Sciatic nerve (tissue), 2 donors: ENCODE results near the gene ABCA7. TPM values are rescaled to one million over a fixed set of nuclear protein-coding genes. Genes with fewer than 3 reads are reported as not detected.

Experiments used
- ATAC-seq: fragments of 200-7000 bp; cut with Tn5 transposase; one replicate; pipeline ENCODE4 v1.9.1; 2020; ENCODE audit warnings: mild to moderate bottlenecking, moderate library complexity
- DNase-seq: peaks from one replicate; pipeline ENCODE4 v3.0.0-alpha.2; 2020; ENCODE audit warnings: low spot score
- intact Hi-C: fragments of 100-400 bp; cut with DNase I; formaldehyde crosslinking; loops from one replicate; pipeline ENCODE4 v1.14.2; 2022
- total RNA-seq: library from RNA; stranded (reverse); fragmentation: NEBNext Ultra II Directional; extraction: Animal tissue kit (Norgen Biotek cat#: 25700); gene quantifications from one replicate; pipeline ENCODE4 v1.2.1, GENCODE V29; 2021
- donor health status: DM: no; HTN: no; CAD: no.
- donor health status: DM: no; HTN: no; CAD: no.

ABCA7 gene
- total RNA-seq, 1 donor from 2014 or later, result 17.3 TPM

GRCh38 chr19:1063909-1064660, 24.2 kb downstream of the ABCA7 start:
- intact Hi-C loops, result no loop called here
- no peak for ATAC-seq
- peak; percentile 60 for DNase-seq

GRCh38 chr19:1064661-1065605, 25.0 kb downstream of the ABCA7 start:
- ATAC-seq, result peak; percentile 62
- peak; percentile 76 for DNase-seq
- intact Hi-C loops, result no loop called here

GRCh38 chr19:1065606-1066109, 25.8 kb downstream of the ABCA7 start:
- intact Hi-C loops, result no loop called here
- ATAC-seq, result no peak

GRCh38 chr19:1066251-1066747, 26.4 kb downstream of the ABCA7 start:
- peak; percentile 54 for DNase-seq
- ATAC-seq, result no peak

More at GRCh38 chr19:1065606-1066109, 25.8 kb downstream of the ABCA7 start:
- DNase-seq, result peak; percentile 56

GRCh38 chr19:1066748-1067340, 26.9 kb downstream of the ABCA7 start, which contains the start of gene ARHGAP45:
TSS of gene ARHGAP45 (plus strand) at chr19:1067167. CDS start at chr19:1067406, 239 bp downstream.
- peak; percentile 62 for DNase-seq
- intact Hi-C loops, result no loop called here
- no peak for ATAC-seq

More at GRCh38 chr19:1066251-1066747, 26.4 kb downstream of the ABCA7 start:
- intact Hi-C loops, result no loop called here

GRCh38 chr19:1067341-1067957, 27.5 kb downstream of the ABCA7 start:
- DNase-seq, result peak; percentile 53
- no peak for ATAC-seq

GRCh38 chr19:1068009-1069001, 28.4 kb downstream of the ABCA7 start:
- ATAC-seq (peak; percentile 36), DNase-seq (peak; percentile 78)
- intact Hi-C loops, result no loop called here

More at GRCh38 chr19:1067341-1067957, 27.5 kb downstream of the ABCA7 start:
- intact Hi-C loops, result no loop called here

GRCh38 chr19:1069009-1069779, 29.3 kb downstream of the ABCA7 start:
- DNase-seq (peak; percentile 76), ATAC-seq (peak; percentile 57)
- intact Hi-C loops, result no loop called here

GRCh38 chr19:1070576-1070930, 30.6 kb downstream of the ABCA7 start:
- intact Hi-C loops, result no loop called here
- ATAC-seq (no peak), DNase-seq (no peak)

GRCh38 chr19:1070931-1071791, 31.3 kb downstream of the ABCA7 start:
- no peak for ATAC-seq
- intact Hi-C loops, result no loop called here
- peak; percentile 58 for DNase-seq

GRCh38 chr19:1072371-1073015, 32.6 kb downstream of the ABCA7 start:
- DNase-seq (no peak), ATAC-seq (no peak)
- intact Hi-C loops, result no loop called here

- ATAC-seq, result no peak
- DNase-seq, result peak; percentile 56
- intact Hi-C loops, result no loop called here
Observed at GRCh38 chr19:1073063-1073955, 33.4 kb downstream of the ABCA7 start.

- DNase-seq (peak; percentile 55), ATAC-seq (no peak)
- intact Hi-C loops, result no loop called here
Observed at GRCh38 chr19:1073956-1074517, 34.1 kb downstream of the ABCA7 start.
